Adrenal gland (tissue), 12 donors: Measurements from ENCODE around the gene PSMB11. TPM values are rescaled to one million over a fixed set of nuclear protein-coding genes. Genes with fewer than 3 reads are reported as not detected.
"Not testable (repeated sequence)": the region's sequence is repeated elsewhere in the genome, so short reads cannot be mapped to it uniquely, and the experiment has no call there.

Experiments
- DNase-seq, 7 donors: peaks; one replicate each; pipeline ENCODE4 v3.0.0-alpha.2; 2019 to 2020
- H3K27ac ChIP-seq, 5 donors: fragments of 200-600 bp; sonication (generic) in 4 of 5; 1 replicate in 3 of 5; 2 replicates in 2 of 5; pipeline versions ENCODE4 v1.5.1 to v1.8.0; 2016 to 2020; ENCODE audit warnings: mild to moderate bottlenecking in 1 of 5
- H3K27me3 ChIP-seq: fragments of 200-600 bp; 2 replicates; pipeline ENCODE4 v1.8.0; 2021
- H3K36me3 ChIP-seq, 2 donors: fragments of 200-600 bp; replicated peaks in 1 of 2; 1 replicate in 1 of 2; 2 replicates in 1 of 2; pipeline versions ENCODE4 v1.5.1 to v1.8.0; 2018 to 2022
- H3K4me1 ChIP-seq, 2 donors: fragments of 200-600 bp; replicated peaks in 1 of 2; 1 replicate in 1 of 2; 2 replicates in 1 of 2; pipeline versions ENCODE4 v1.5.1 to v1.8.0; 2018 to 2021
- H3K4me3 ChIP-seq, 4 donors: fragments of 200-600 bp; sonication (generic) in 3 of 4; one replicate each; pipeline ENCODE4 v1.5.1; 2016 to 2018
- H3K9me3 ChIP-seq, 3 donors: fragments of 200-600 bp; sonication (generic) in 1 of 3; replicated peaks in 1 of 3; 1 replicate in 2 of 3; 2 replicates in 1 of 3; pipeline versions ENCODE4 v1.5.1 to v1.8.0; 2016 to 2021
- CTCF ChIP-seq, 6 experiments: fragments of 450-650 bp in 4 of 6; fragments of 200-600 bp in 2 of 6; sonication (generic) in 1 of 6; IDR thresholded peaks; 1 replicate in 5 of 6; 2 replicates in 1 of 6; pipeline versions ENCODE4 v1.5.1 to v1.8.0; 2016 to 2021; ENCODE audit warnings: antibody characterized with exemption in 6 of 6, mild to moderate bottlenecking in 2 of 6, moderate library complexity in 1 of 6
- POLR2A ChIP-seq, 2 donors: fragments of 450-650 bp; IDR thresholded peaks; one replicate each; pipeline ENCODE4 v1.6.1; 2017; ENCODE audit warnings: antibody characterized with exemption in 2 of 2, mild to moderate bottlenecking in 2 of 2, moderate library complexity in 1 of 2
- WGBS, 4 donors: extraction: QIAGEN DNeasy Blood & Tissue Kit in 2 of 4; methylation state at CpG; one replicate each; pipeline versions ENCODE4 v1.1.5 to v1.1.7; 2013 to 2017; 5-methylcytosine and 5-hydroxymethylcytosine counted together
- intact Hi-C, 2 donors: fragments of 100-400 bp; cut with DNase I; formaldehyde crosslinking; loops; one replicate each; pipeline versions ENCODE4 v1.14.1 to v1.15.0; 2022 to 2023
- polyA plus RNA-seq, 3 donors: library from polyadenylated mRNA; stranded (reverse); fragments of 200-250 nt in 2 of 3; fragments of 350-450 nt in 1 of 3; fragmentation: Illumina TruSeq in 1 of 3; extraction: RNeasy Lipid Tissue Mini Kit (QIAGEN cat#74804) in 1 of 3; gene quantifications; one replicate each; pipeline ENCODE4 v1.2.3, GENCODE V29; 2013 to 2014
- total RNA-seq, 9 donors: library from RNA; depleted of rRNA in 4 of 9; stranded (reverse); fragments of >200 nt in 4 of 9; fragments of 120-200 nt in 1 of 9; fragmentation: NEBNext Ultra II Directional in 1 of 9; extraction: Animal tissue kit (Norgen Biotek cat#: 25700) in 1 of 9; gene quantifications; one replicate each; pipeline versions ENCODE4 v1.1.0 to v1.2.4, GENCODE V29; 2013 to 2023
- donor health status: healthy with polysubstance abuse.
- donor health status: Bipolar disorder and iron deficiency.
- donor health status: DM: yes; HTN: yes; CAD: no.
- donor health status: DM: no; HTN: no; CAD: no.
- donor health status: DM: no; HTN: no; CAD: no.
- donor health status: DM: yes; HTN: yes; CAD: no.

The PSMB11 gene
- total and polyA plus RNA-seq, 12 donors = 0.17 TPM; not detected in 11

GRCh38 chr14:23013054-23013748, 28.8 kb upstream of the PSMB11 start:
- no peaks in the 10 kb centered on the region for H3K27me3 ChIP-seq
- H3K27ac ChIP-seq = no peak overlapping the region
- 68 to 82% (median 73%) methylated on average over 6 of the region's 6 CpGs for WGBS, 4 donors
- intact Hi-C loops = no loop called here
- no peak overlapping the region for H3K4me3 ChIP-seq
- no peak for TF ChIP-seq POLR2A (IDR thresholded peaks at IDR 0.05)
- no peak for TF ChIP-seq CTCF (IDR thresholded peaks at IDR 0.05)
- H3K9me3 ChIP-seq = no peaks in the 10 kb centered on the region
- no peaks in the 10 kb centered on the region for H3K36me3 ChIP-seq
- DNase-seq = peak in 1 of 7 donors; percentile 63
- peaks cover 0 to 5% of the 10 kb centered on the region in 2 donors for H3K4me1 ChIP-seq

GRCh38 chr14:23013749-23014054, 28.3 kb upstream of the PSMB11 start:
- H3K4me3 ChIP-seq, H3K27me3 ChIP-seq, H3K4me1 ChIP-seq, H3K36me3 ChIP-seq, H3K27ac ChIP-seq, DNase-seq, intact Hi-C loops, H3K9me3 ChIP-seq: not testable (repeated sequence)
- WGBS, 4 donors = 88 to 93% (median 91%) methylated on average over 5 of the region's 5 CpGs

DNA sequence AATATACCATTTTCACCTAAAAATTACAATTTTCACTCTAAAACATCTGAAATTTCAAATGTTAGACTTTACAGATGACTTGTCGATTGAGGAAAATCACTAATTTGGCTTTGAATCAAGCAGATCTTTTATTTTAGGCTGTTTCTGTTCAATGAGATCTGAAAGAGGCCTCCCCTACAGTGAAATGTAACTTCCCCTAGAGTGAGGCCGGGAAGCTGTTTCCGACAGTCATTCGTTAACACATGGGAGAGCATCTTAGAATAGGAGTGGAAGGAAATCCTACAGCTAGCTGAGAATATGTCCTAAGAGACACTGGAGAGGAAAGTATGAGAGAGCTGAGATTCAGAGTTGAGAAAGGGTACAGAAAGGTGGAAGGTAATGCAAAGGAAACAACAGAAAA, 26.4 kb upstream of the PSMB11 start:
- no peak for DNase-seq
- Histone ChIP-seq H3K36me3 (no peaks in the 10 kb centered on the region), H3K4me3 (no peak overlapping the region), H3K9me3 (no peaks in the 10 kb centered on the region), H3K27ac (no peak overlapping the region), H3K27me3 (no peaks in the 10 kb centered on the region), H3K4me1 (no peaks in the 10 kb centered on the region)
- TF ChIP-seq CTCF (IDR thresholded peaks at IDR 0.05) (no peak), POLR2A (IDR thresholded peaks at IDR 0.05) (no peak)
- WGBS, 4 donors = 76 to 94% (median 78%) methylated on average over 4 of the region's 4 CpGs
- intact Hi-C loops = no loop called here

DNA sequence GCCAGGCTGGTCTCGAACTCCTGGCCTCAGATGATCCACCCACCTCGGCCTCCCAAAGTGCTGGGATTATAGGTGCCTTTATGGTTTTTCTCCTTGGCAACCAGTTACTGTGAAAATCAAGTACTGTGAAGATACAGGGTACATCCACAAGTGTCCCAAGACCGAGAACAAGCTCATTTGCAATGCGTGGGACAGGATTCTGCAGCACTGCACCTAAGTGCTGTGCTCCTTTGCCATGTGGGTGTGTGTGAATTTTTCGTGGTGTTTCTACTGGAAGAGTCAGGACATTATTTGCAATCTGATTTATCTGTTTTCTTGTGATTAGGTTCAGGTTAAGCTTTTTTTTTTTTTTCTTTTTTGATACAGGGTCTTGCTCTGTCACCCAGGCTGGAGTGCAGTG, 24.9 kb upstream of the PSMB11 start:
- Histone ChIP-seq H3K27ac (no peak overlapping the region), H3K27me3 (no peaks in the 10 kb centered on the region), H3K4me1 (no peaks in the 10 kb centered on the region), H3K36me3 (no peaks in the 10 kb centered on the region), H3K4me3 (no peak overlapping the region), H3K9me3 (no peaks in the 10 kb centered on the region)
- DNase-seq = no peak
- intact Hi-C loops = no loop called here
- 83 to 90% (median 87%) methylated on average over 5 of the region's 5 CpGs for WGBS, 4 donors
- TF ChIP-seq CTCF (IDR thresholded peaks at IDR 0.05) (no peak), POLR2A (IDR thresholded peaks at IDR 0.05) (no peak)

DNA sequence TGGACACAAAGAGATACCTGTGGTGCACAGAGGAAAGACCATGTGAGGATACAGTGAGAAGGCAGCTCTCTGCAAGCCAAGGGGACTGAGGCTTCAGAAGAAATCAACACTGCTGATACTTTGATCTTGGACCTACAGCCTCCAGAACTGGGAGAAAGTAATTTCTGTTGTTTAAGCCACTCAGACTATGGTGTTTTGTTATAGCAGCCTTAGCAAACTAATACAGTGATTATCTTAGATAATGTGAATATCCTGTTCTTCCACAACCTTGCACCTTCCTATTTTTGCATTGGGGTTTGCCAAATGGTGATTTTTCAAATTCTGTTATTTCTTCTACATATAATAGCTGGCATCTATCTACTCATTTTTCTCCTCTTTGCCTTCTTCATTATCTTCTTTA, 23.9 kb upstream of the PSMB11 start:
- Histone ChIP-seq H3K4me1 (no peaks in the 10 kb centered on the region), H3K27me3 (no peaks in the 10 kb centered on the region), H3K27ac (no peak overlapping the region), H3K36me3 (no peaks in the 10 kb centered on the region), H3K4me3 (no peak overlapping the region), H3K9me3 (no peaks in the 10 kb centered on the region)
- DNase-seq = no peak
- TF ChIP-seq CTCF (IDR thresholded peaks at IDR 0.05) (no peak), POLR2A (IDR thresholded peaks at IDR 0.05) (no peak)
- intact Hi-C loops = no loop called here
